ENCODE results near the gene EIF6. TPM values are rescaled to one million over a fixed set of nuclear protein-coding genes. Genes with fewer than 3 reads are reported as not detected.

Gene EIF6
- total RNA-seq, 2 experiments from 2014 or later, result 24.9 to 25.8 TPM

- intact Hi-C loops (cut with DNase I, micrococcal nuclease), result loop anchor here in 1 of 2 experiments (2.0 to 10.0 kb wide), 2 partner anchors 163 to 473 kb away; partner anchors contain the start of gene EDEM2
- Mint-ChIP-seq H3K4me1 (ENCODE audit: low read depth) (peaks cover 8% of the 10 kb centered on the region), H3K27me3 (no peaks in the 10 kb centered on the region), H3K4me3 (no peak overlapping the region), H3K36me3 (ENCODE audit: low read depth) (peaks cover 27% of the 10 kb centered on the region), H3K27ac (no peak overlapping the region), H3K9me3 (no peaks in the 10 kb centered on the region)
- Histone ChIP-seq H3K27ac (ENCODE audit: low read depth in 1 of 2, low read length in 2 of 2) (no peak overlapping the region), H3K9me3 (ENCODE audit: control insufficient read depth in 1 of 2, insufficient read depth in 1 of 2, low read length in 2 of 2) (no peaks in the 10 kb centered on the region), H3K36me3 (ENCODE audit: insufficient read depth, low read length) (peaks cover 19% of the 10 kb centered on the region), H3K27me3 (ENCODE audit: control insufficient read depth in 1 of 2, insufficient read depth in 2 of 2, low read length in 2 of 2) (no peaks in the 10 kb centered on the region), H3K4me1 (ENCODE audit: insufficient read depth, low read length) (peaks cover 17% of the 10 kb centered on the region), H3K4me3 (ENCODE audit: low read length) (no peak overlapping the region)
- POLR2A ChIA-PET, result no interaction called here
- ATAC-seq (ENCODE audit: poor library complexity) (no peak), DNase-seq (no peak)
- no peak for TF ChIP-seq CTCF (IDR thresholded peaks at IDR 0.05)
- CTCF ChIA-PET, result interaction anchor here (0.6 kb wide), 1 partner anchor 212 kb away, joined by 4 read pairs; no protein-coding TSS in a partner anchor
These were observed 23.4 kb upstream of the EIF6 start for GRCh38 chr20:35307666-35308653.

- Mint-ChIP-seq H3K36me3 (ENCODE audit: low read depth) (peaks cover 18% of the 10 kb centered on the region), H3K9me3 (no peaks in the 10 kb centered on the region), H3K27ac (no peak overlapping the region), H3K27me3 (no peaks in the 10 kb centered on the region), H3K4me3 (no peak overlapping the region), H3K4me1 (ENCODE audit: low read depth) (peaks cover 8% of the 10 kb centered on the region)
- ChIA-PET CTCF (interaction anchor here (0.6 kb wide), 1 partner anchor 211 kb away, joined by 4 read pairs; no protein-coding TSS in a partner anchor), POLR2A (interaction anchor here (1.5 kb wide), 1 partner anchor 160 kb away, joined by 3 read pairs; the partner anchor contains the start of gene EDEM2)
- peaks cover 16% of the 10 kb centered on the region for H3K36me3 ChIP-seq (ENCODE audit: insufficient read depth, low read length)
- H3K27ac ChIP-seq (ENCODE audit: low read depth in 1 of 2, low read length in 2 of 2), result no peak overlapping the region
- intact Hi-C loops (cut with DNase I, micrococcal nuclease), result loop anchor here in 1 of 2 experiments (2.0 to 10.0 kb wide), 2 partner anchors 162 to 472 kb away; partner anchors contain the start of gene EDEM2
- DNase-seq (peak in 4 of 14 experiments; percentile 11 to 58 (median 48)), ATAC-seq (ENCODE audit: poor library complexity) (peak; percentile 32)
- no peak overlapping the region for H3K4me3 ChIP-seq (ENCODE audit: low read length)
- H3K4me1 ChIP-seq (ENCODE audit: insufficient read depth, low read length), result peaks cover 17% of the 10 kb centered on the region
- peak; percentile 56 for TF ChIP-seq CTCF (IDR thresholded peaks at IDR 0.05)
- H3K9me3 ChIP-seq (ENCODE audit: control insufficient read depth in 1 of 2, insufficient read depth in 1 of 2, low read length in 2 of 2), result no peaks in the 10 kb centered on the region
- no peaks in the 10 kb centered on the region for H3K27me3 ChIP-seq (ENCODE audit: control insufficient read depth in 1 of 2, insufficient read depth in 2 of 2, low read length in 2 of 2)
These were observed 22.5 kb upstream of the EIF6 start for GRCh38 chr20:35306931-35307517.
